Measurements from ENCODE around the gene MBTPS1. TPM values are rescaled to one million over a fixed set of nuclear protein-coding genes. Genes with fewer than 3 reads are reported as not detected.

MBTPS1 gene
- total and polyA plus RNA-seq, 10 of the 15 experiments (the other 5 are each of a cell fraction or from before 2014, with no cell fraction given), result 1.3 to 43.9 (median 35.2) TPM

DNA sequence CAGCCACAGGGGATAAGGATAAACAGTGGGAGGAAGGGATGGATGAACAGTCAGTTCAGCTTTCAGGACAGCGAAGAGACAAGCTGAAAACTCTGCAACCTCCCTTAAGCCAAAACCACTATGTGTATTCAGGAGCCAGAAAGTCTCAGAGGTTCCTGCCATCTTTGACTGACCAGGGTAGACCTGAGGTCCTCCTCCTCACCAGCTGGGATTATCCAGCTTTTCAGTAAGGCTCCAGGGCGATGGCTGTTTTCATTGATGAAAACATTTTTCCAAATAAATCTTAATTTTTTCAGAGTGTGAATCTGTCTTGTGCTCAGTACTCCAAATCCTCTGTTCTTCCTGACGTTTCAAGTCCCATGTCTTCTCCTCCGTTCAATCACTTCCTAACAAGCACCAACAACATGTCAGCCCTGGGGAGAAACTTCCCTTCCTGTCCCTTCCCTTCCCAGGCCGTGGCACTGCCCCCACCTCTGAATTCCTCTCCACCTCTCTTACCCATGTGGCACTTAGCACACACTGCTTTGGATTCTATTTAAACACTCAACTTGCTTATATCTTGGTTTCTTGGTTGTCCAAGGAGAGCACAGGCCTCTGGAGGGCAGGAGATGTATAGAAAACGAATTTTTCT, 23.0 kb upstream of the MBTPS1 start:
- Histone ChIP-seq H3K4me3 (no peak overlapping the region), H3K27me3 (replicated peaks in 1 of 2; ENCODE audit: control insufficient read depth in 2 of 2, insufficient read depth in 2 of 2, low read length in 1 of 2) (no peaks in the 10 kb centered on the region), H3K27ac (ENCODE audit: control insufficient read depth, insufficient read depth) (no peak overlapping the region), H3K4me2 (ENCODE audit: control insufficient read depth, insufficient read depth) (0 out of 2 replicates have a peak overlapping the region, but pooled peaks have one; percentile 9), H4K20me1 (ENCODE audit: control insufficient read depth, insufficient read depth) (no peaks in the 10 kb centered on the region), H3K4me1 (ENCODE audit: control insufficient read depth, insufficient read depth, low read length) (peaks cover 11% of the 10 kb centered on the region), H3K36me3 (ENCODE audit: control insufficient read depth in 2 of 2, insufficient read depth in 2 of 2, low read length in 1 of 2) (no peaks in the 10 kb centered on the region), H3K79me2 (ENCODE audit: control insufficient read depth, insufficient read depth, low read length) (peaks cover 1% of the 10 kb centered on the region), H3K9me3 (replicated peaks; ENCODE audit: control insufficient read depth, insufficient read depth, low read length) (no peaks in the 10 kb centered on the region), H2AFZ (ENCODE audit: control insufficient read depth, low read depth, low read length) (no peak overlapping the region), H3K9ac (ENCODE audit: control insufficient read depth, insufficient read depth, low read length) (no peak overlapping the region)
- DNase-seq (ENCODE audit: low read depth, low spot score) (no peak), FAIRE-seq (no peak), ATAC-seq (no peak)
- ChIA-PET SMC1A (ENCODE audit: uncharacterized antibody, unreplicated experiment) (interaction anchor here (1.0 to 1.1 kb wide), 2 partner anchors 8 to 52 kb away, joined by 3 read pairs; no protein-coding TSS in a partner anchor), CTCF (interaction anchor here (1.0 to 1.5 kb wide), 3 partner anchors 17 to 54 kb away, joined by 3 to 7 read pairs (median 7); no protein-coding TSS in a partner anchor), RAD21 (ENCODE audit: unreplicated experiment) (no interaction called here), POLR2A (no interaction called here)
- BruUV-seq (replicated peaks), result no TSS peak
- no peak for TF ChIP-seq MEF2B (IDR thresholded peaks at IDR 0.05; ENCODE audit: partially characterized antibody, poor library complexity, severe bottlenecking)
- TF ChIP-seq EED (IDR thresholded peaks at IDR 0.05; ENCODE audit: low read depth), result no peak
- TF ChIP-seq EP300 (IDR thresholded peaks at IDR 0.05; ENCODE audit: borderline replicate concordance in 1 of 2, control insufficient read depth in 1 of 2, low read depth in 2 of 2, low read length in 2 of 2), result no peak
- no peak for TF ChIP-seq POLR2AphosphoS2 (IDR thresholded peaks at IDR 0.05; ENCODE audit: low read depth, low read length)
- no peak for TF ChIP-seq ZNF24 (IDR thresholded peaks at IDR 0.05)
- TF ChIP-seq TCF12 (IDR thresholded peaks at IDR 0.05; ENCODE audit: low read depth, low read length), result no peak
- in situ Hi-C loops (cut with MboI), result loop anchor here (5.0 kb wide), 1 partner anchor 52 kb away; no protein-coding TSS in a partner anchor
- WGBS (ENCODE audit: insufficient coverage, insufficient replicate concordance, low lambda C conversion rate, missing lambda C conversion rate), result 48% methylated on average over 6 of the region's 6 CpGs
- intact Hi-C loops (cut with micrococcal nuclease; ENCODE audit: unreplicated experiment), result no loop called here

All from GM12878 (cell line).